NCI-H1092 (cell line): ENCODE data around the gene DNAH9.

Source experiments
- DNase-seq: peaks from one replicate; lab custom pipeline; 2025; lab: John Stamatoyannopoulos, UW

The DNAH9 gene

GRCh38 chr17:11840052-11840451 is 241.8 kb downstream of the DNAH9 start:
- DNase-seq = no peak

GRCh38 chr17:11840831-11841230 is 242.6 kb downstream of the DNAH9 start:
- DNase-seq = no peak

- no peak for DNase-seq
Observed at GRCh38 chr17:11848330-11848729, 250.1 kb downstream of the DNAH9 start.

GRCh38 chr17:11852231-11852630 is 254.0 kb downstream of the DNAH9 start:
- DNase-seq = no peak

- DNase-seq = no peak
Observed at GRCh38 chr17:11852912-11853311, 254.6 kb downstream of the DNAH9 start.

- DNase-seq = no peak
Observed at GRCh38 chr17:11853321-11854151, 255.3 kb downstream of the DNAH9 start.

- DNase-seq = no peak
Observed at GRCh38 chr17:11855306-11855705, 257.0 kb downstream of the DNAH9 start.

GRCh38 chr17:11857006-11857405 is 258.7 kb downstream of the DNAH9 start:
- no peak for DNase-seq

GRCh38 chr17:11869680-11870394 is 271.6 kb downstream of the DNAH9 start:
- no peak for DNase-seq

GRCh38 chr17:11871773-11872172 is 273.5 kb downstream of the DNAH9 start:
- no peak for DNase-seq

GRCh38 chr17:11874756-11875155 is 276.5 kb downstream of the DNAH9 start:
- DNase-seq = no peak

- DNase-seq = no peak
Observed at GRCh38 chr17:11880714-11881113, 282.4 kb downstream of the DNAH9 start.

- DNase-seq = no peak
Observed at GRCh38 chr17:11882716-11883115, 284.4 kb downstream of the DNAH9 start.

GRCh38 chr17:11885051-11885450 is 286.8 kb downstream of the DNAH9 start:
- no peak for DNase-seq

- no peak for DNase-seq
Observed at GRCh38 chr17:11889266-11889665, 291.0 kb downstream of the DNAH9 start.

GRCh38 chr17:11893862-11894261 is 295.6 kb downstream of the DNAH9 start:
- no peak for DNase-seq

- no peak for DNase-seq
Observed at GRCh38 chr17:11896199-11896598, 297.9 kb downstream of the DNAH9 start.

- DNase-seq = no peak
Observed at GRCh38 chr17:11898526-11899235, 300.4 kb downstream of the DNAH9 start.

- no peak for DNase-seq
Observed at GRCh38 chr17:11899537-11899942, 301.3 kb downstream of the DNAH9 start.

- DNase-seq = no peak
Observed at GRCh38 chr17:11900041-11900476, 301.8 kb downstream of the DNAH9 start.

GRCh38 chr17:11900655-11901054 is 302.4 kb downstream of the DNAH9 start:
- DNase-seq = no peak

- no peak for DNase-seq
Observed at GRCh38 chr17:11901931-11902330, 303.7 kb downstream of the DNAH9 start.

- DNase-seq = no peak
Observed at GRCh38 chr17:11908711-11909146, 310.5 kb downstream of the DNAH9 start.
